Left lung (tissue), 10 donors: ENCODE measurements around the gene SPRR3. TPM values are rescaled to one million over a fixed set of nuclear protein-coding genes. Genes with fewer than 3 reads are reported as not detected.

Experiments used
- ATAC-seq: fragments of 200-7000 bp; cut with Tn5 transposase; one replicate; pipeline ENCODE4 v1.9.1; 2020; ENCODE audit warnings: moderate library complexity
- DNase-seq, 4 donors: peaks; one replicate each; pipeline ENCODE4 v3.0.0-alpha.2; 2013 to 2020
- H3K27ac ChIP-seq, 2 donors: fragments of 200-600 bp; sonication (generic) in 1 of 2; one replicate each; pipeline versions ENCODE4 v1.5.0 to v1.8.0; 2020 to 2021
- H3K27me3 ChIP-seq, 2 donors: fragments of 200-600 bp; sonication (generic) in 1 of 2; one replicate each; pipeline versions ENCODE4 v1.5.0 to v1.8.0; 2020 to 2021
- H3K36me3 ChIP-seq, 2 donors: fragments of 200-600 bp; sonication (generic) in 1 of 2; one replicate each; pipeline versions ENCODE4 v1.5.0 to v1.8.0; 2020 to 2021
- H3K4me1 ChIP-seq, 2 donors: fragments of 200-600 bp; one replicate each; pipeline ENCODE4 v1.8.0; 2021
- H3K4me3 ChIP-seq, 2 donors: fragments of 200-600 bp; sonication (generic) in 1 of 2; one replicate each; pipeline versions ENCODE4 v1.5.0 to v1.8.0; 2020 to 2021; ENCODE audit warnings: mild to moderate bottlenecking in 1 of 2
- H3K9me3 ChIP-seq, 2 donors: fragments of 200-600 bp; sonication (generic) in 1 of 2; one replicate each; pipeline versions ENCODE4 v1.5.0 to v1.8.0; 2020 to 2021
- intact Hi-C, 2 donors: fragments of 100-400 bp; cut with DNase I; formaldehyde crosslinking; loops; one replicate each; pipeline versions ENCODE4 v1.11.2 to v1.14.2; 2022
- polyA plus RNA-seq, 6 donors: library from polyadenylated mRNA; unstranded; fragments of 120-200 nt; gene quantifications; one replicate each; pipeline ENCODE4 v1.2.1, GENCODE V29; 2013; ENCODE audit not compliant: insufficient read length in 6 of 6
- total RNA-seq, 2 donors: library from RNA; stranded (reverse); fragmentation: NEBNext Ultra II Directional; extraction: Animal tissue kit (Norgen Biotek cat#: 25700); gene quantifications; one replicate each; pipeline ENCODE4 v1.2.1, GENCODE V29; 2021
- TF ChIP-seq, protein P1 (sequence below), 2 donors: fragments of 200-600 bp; sonication (generic) in 1 of 2; IDR thresholded peaks; one replicate each; pipeline versions ENCODE4 v1.5.0 to v1.8.0; 2021; ENCODE audit warnings: antibody characterized with exemption in 2 of 2
- donor health status: DM: no; HTN: yes; CAD: no.
- donor health status: DM: no; HTN: no; CAD: no.

Gene SPRR3
- total and polyA plus RNA-seq, 8 donors = 0.24 to 0.55 (median 0.29) TPM; not detected in 4

- intact Hi-C loops = no loop called here
- Histone ChIP-seq H3K27ac (no peak overlapping the region), H3K4me1 (no peaks in the 10 kb centered on the region), H3K9me3 (peaks cover 0 to 4% of the 10 kb centered on the region in 2 donors), H3K36me3 (no peaks in the 10 kb centered on the region), H3K4me3 (no peak overlapping the region), H3K27me3 (no peaks in the 10 kb centered on the region)
- ATAC-seq = no peak
- TF ChIP-seq, protein P1, sequence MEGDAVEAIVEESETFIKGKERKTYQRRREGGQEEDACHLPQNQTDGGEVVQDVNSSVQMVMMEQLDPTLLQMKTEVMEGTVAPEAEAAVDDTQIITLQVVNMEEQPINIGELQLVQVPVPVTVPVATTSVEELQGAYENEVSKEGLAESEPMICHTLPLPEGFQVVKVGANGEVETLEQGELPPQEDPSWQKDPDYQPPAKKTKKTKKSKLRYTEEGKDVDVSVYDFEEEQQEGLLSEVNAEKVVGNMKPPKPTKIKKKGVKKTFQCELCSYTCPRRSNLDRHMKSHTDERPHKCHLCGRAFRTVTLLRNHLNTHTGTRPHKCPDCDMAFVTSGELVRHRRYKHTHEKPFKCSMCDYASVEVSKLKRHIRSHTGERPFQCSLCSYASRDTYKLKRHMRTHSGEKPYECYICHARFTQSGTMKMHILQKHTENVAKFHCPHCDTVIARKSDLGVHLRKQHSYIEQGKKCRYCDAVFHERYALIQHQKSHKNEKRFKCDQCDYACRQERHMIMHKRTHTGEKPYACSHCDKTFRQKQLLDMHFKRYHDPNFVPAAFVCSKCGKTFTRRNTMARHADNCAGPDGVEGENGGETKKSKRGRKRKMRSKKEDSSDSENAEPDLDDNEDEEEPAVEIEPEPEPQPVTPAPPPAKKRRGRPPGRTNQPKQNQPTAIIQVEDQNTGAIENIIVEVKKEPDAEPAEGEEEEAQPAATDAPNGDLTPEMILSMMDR (IDR thresholded peaks at IDR 0.05) = no peak
- DNase-seq = no peak
Measured at GRCh38 chr1:152995842-152996241, 5.7 kb upstream of the SPRR3 start.

DNA sequence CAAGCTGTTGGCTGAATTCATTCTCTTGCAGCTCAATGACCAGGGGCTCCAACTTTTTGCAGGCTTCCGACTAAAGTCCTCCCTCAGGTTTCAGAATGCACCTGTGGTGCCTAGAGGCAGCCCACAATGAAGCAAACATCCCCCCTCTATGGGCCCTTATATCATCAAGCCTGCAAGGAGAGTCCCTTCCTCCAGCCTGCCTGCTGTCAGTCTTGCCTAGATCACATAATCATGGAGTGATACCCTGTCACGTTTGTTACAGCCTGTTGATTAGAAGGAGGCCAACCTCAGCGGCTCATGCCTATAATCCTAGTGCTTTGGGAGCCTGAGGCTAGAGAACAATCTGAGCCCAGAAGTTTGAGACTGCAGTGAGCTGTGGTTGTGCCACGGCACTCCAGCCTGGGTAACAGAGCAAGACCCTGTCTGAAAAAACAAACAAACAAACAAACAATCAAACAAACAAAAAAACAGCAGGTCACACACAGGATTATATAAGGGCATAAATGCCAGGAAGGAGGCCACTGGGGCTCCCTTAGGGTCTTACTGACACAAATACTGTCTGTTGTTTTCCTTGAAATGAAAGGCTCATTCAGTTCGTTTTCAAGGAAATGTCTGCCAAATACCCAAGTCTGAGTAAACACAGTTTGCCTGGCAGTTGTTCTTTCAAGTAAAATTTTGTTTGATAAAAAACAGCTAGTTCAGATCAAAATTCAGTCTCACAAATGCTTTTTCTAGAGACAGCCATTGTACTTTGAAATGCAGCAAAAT is 4.7 kb upstream of the SPRR3 start:
- TF ChIP-seq, protein P1 (IDR thresholded peaks at IDR 0.05) = no peak
- H3K27me3 ChIP-seq = no peaks in the 10 kb centered on the region
- ATAC-seq = no peak
- intact Hi-C loops = no loop called here
- H3K4me3 ChIP-seq = no peak overlapping the region
- peaks cover 0 to 4% of the 10 kb centered on the region in 2 donors for H3K9me3 ChIP-seq
- peak in 1 of 4 donors; percentile 7 for DNase-seq
- no peak overlapping the region for H3K27ac ChIP-seq
- no peaks in the 10 kb centered on the region for H3K4me1 ChIP-seq
- no peaks in the 10 kb centered on the region for H3K36me3 ChIP-seq

GRCh38 chr1:152997901-152998300 is 3.6 kb upstream of the SPRR3 start:
- Histone ChIP-seq H3K27ac (no peak overlapping the region), H3K4me3 (no peak overlapping the region), H3K4me1 (no peaks in the 10 kb centered on the region), H3K27me3 (no peaks in the 10 kb centered on the region), H3K9me3 (peaks cover 0 to 4% of the 10 kb centered on the region in 2 donors), H3K36me3 (no peaks in the 10 kb centered on the region)
- DNase-seq = no peak
- intact Hi-C loops = no loop called here
- no peak for ATAC-seq
- TF ChIP-seq, protein P1 (IDR thresholded peaks at IDR 0.05) = no peak

GRCh38 chr1:152998476-152998875 is 3.1 kb upstream of the SPRR3 start:
- H3K4me3 ChIP-seq = no peak overlapping the region
- TF ChIP-seq, protein P1 (IDR thresholded peaks at IDR 0.05) = no peak
- no peaks in the 10 kb centered on the region for H3K27me3 ChIP-seq
- intact Hi-C loops = no loop called here
- ATAC-seq = no peak
- H3K27ac ChIP-seq = no peak overlapping the region
- H3K9me3 ChIP-seq = peaks cover 0 to 4% of the 10 kb centered on the region in 2 donors
- no peaks in the 10 kb centered on the region for H3K36me3 ChIP-seq
- no peak for DNase-seq
- H3K4me1 ChIP-seq = no peaks in the 10 kb centered on the region

- TF ChIP-seq, protein P1 (IDR thresholded peaks at IDR 0.05) = no peak
- intact Hi-C loops = no loop called here
- DNase-seq = peak in 1 of 4 donors; percentile 8
Measured at GRCh38 chr1:152999818-153000217, 1.7 kb upstream of the SPRR3 start.

More at GRCh38 chr1:152999818-153000217, 1.7 kb upstream of the SPRR3 start:
- ATAC-seq = no peak
- Histone ChIP-seq H3K27ac (no peak overlapping the region), H3K9me3 (peaks cover 0 to under 1% of the 10 kb centered on the region in 2 donors), H3K27me3 (no peaks in the 10 kb centered on the region), H3K4me1 (no peaks in the 10 kb centered on the region), H3K4me3 (no peak overlapping the region), H3K36me3 (no peaks in the 10 kb centered on the region)
